Neural progenitor cell (in vitro differentiated cells): ENCODE results near the gene FAM120C. TPM values are rescaled to one million over a fixed set of nuclear protein-coding genes. Genes with fewer than 3 reads are reported as not detected.

ENCODE experiments used
- DNase-seq: peaks from one replicate; pipeline ENCODE4 v3.0.0-alpha.2; 2016; ENCODE audit warnings: low spot score
- H2AFZ ChIP-seq: fragments of 200-600 bp; sonication (generic); replicated peaks from 2 replicates; pipeline ENCODE4 v1.6.1; 2016; ENCODE audit warnings: antibody characterized with exemption
- H3F3A ChIP-seq: fragments of 200-600 bp; sonication (generic); 2 replicates; pipeline ENCODE4 v1.6.1; 2016; ENCODE audit warnings: antibody characterized with exemption, low read depth
- H3K27ac ChIP-seq: fragments of 200-600 bp; sonication (generic); 2 replicates; pipeline ENCODE4 v1.5.1; 2016; ENCODE audit warnings: mild to moderate bottlenecking
- H3K27me3 ChIP-seq: fragments of 200-600 bp; sonication (generic); 2 replicates; pipeline ENCODE4 v1.6.1; 2016; ENCODE audit warnings: mild to moderate bottlenecking, moderate library complexity
- H3K36me3 ChIP-seq: fragments of 200-600 bp; sonication (generic); 2 replicates; pipeline ENCODE4 v1.5.1; 2016
- H3K4me1 ChIP-seq: fragments of 200-600 bp; sonication (generic); 2 replicates; pipeline ENCODE4 v1.6.1; 2016; ENCODE audit warnings: mixed run types
- H3K4me2 ChIP-seq: fragments of 200-600 bp; sonication (generic); 2 replicates; pipeline ENCODE4 v1.6.1; 2016
- H3K4me3 ChIP-seq: fragments of 200-600 bp; sonication (generic); 2 replicates; pipeline ENCODE4 v1.5.1; 2016
- H3K79me2 ChIP-seq: fragments of 200-600 bp; sonication (generic); 2 replicates; pipeline ENCODE4 v1.6.1; 2016; ENCODE audit warnings: low read depth
- H3K9ac ChIP-seq: fragments of 200-600 bp; sonication (generic); 2 replicates; pipeline ENCODE4 v1.6.1; 2016
- H3K9me3 ChIP-seq: fragments of 200-600 bp; sonication (generic); 2 replicates; pipeline ENCODE4 v1.5.1; 2016; ENCODE audit warnings: low read depth
- H4K20me1 ChIP-seq: fragments of 200-600 bp; sonication (generic); 2 replicates; pipeline ENCODE4 v1.6.1; 2016; ENCODE audit warnings: low read depth
- H3K27ac Mint-ChIP-seq: 3 replicates; pipeline ENCODE4 v1.8.0; 2021; ENCODE audit warnings: mixed read lengths
- H3K27me3 Mint-ChIP-seq: 2 replicates; pipeline ENCODE4 v1.8.0; 2022; ENCODE audit warnings: low read depth, mild to moderate bottlenecking, inconsistent platforms, moderate library complexity, mixed read lengths; ENCODE audit not compliant: insufficient read depth
- H3K36me3 Mint-ChIP-seq: 3 replicates; pipeline ENCODE4 v1.8.0; 2021; ENCODE audit warnings: mixed read lengths
- H3K4me1 Mint-ChIP-seq: 3 replicates; pipeline ENCODE4 v1.8.0; 2021; ENCODE audit warnings: mixed read lengths
- H3K4me3 Mint-ChIP-seq: 3 replicates; pipeline ENCODE4 v1.8.0; 2021; ENCODE audit warnings: mild to moderate bottlenecking, moderate library complexity, mixed read lengths
- H3K9me3 Mint-ChIP-seq: 3 replicates; pipeline ENCODE4 v1.8.0; 2020; ENCODE audit warnings: mixed read lengths
- EZH2 ChIP-seq: fragments of 200-600 bp; sonication (generic); IDR thresholded peaks from 2 replicates; pipeline ENCODE4 v1.6.1; 2017; ENCODE audit warnings: antibody characterized with exemption, mild to moderate bottlenecking, moderate library complexity
- EZH2phosphoT487 ChIP-seq: fragments of 200-600 bp; sonication (generic); IDR thresholded peaks from 2 replicates; pipeline ENCODE4 v1.6.1; 2017; ENCODE audit warnings: antibody characterized with exemption
- total RNA-seq: library from RNA; depleted of rRNA; stranded (reverse); fragments of >200 nt; gene quantifications from 2 replicates; pipeline ENCODE4 v1.2.3, GENCODE V29; 2015; ENCODE audit warnings: low replicate concordance
- TF ChIP-seq, protein P1 (sequence below): fragments of 200-600 bp; sonication (generic); IDR thresholded peaks from 2 replicates; pipeline ENCODE4 v1.5.1; 2017; ENCODE audit warnings: antibody characterized with exemption, mild to moderate bottlenecking

FAM120C gene
- total RNA-seq, 1 donor from 2014 or later, result 5.1 TPM

DNA sequence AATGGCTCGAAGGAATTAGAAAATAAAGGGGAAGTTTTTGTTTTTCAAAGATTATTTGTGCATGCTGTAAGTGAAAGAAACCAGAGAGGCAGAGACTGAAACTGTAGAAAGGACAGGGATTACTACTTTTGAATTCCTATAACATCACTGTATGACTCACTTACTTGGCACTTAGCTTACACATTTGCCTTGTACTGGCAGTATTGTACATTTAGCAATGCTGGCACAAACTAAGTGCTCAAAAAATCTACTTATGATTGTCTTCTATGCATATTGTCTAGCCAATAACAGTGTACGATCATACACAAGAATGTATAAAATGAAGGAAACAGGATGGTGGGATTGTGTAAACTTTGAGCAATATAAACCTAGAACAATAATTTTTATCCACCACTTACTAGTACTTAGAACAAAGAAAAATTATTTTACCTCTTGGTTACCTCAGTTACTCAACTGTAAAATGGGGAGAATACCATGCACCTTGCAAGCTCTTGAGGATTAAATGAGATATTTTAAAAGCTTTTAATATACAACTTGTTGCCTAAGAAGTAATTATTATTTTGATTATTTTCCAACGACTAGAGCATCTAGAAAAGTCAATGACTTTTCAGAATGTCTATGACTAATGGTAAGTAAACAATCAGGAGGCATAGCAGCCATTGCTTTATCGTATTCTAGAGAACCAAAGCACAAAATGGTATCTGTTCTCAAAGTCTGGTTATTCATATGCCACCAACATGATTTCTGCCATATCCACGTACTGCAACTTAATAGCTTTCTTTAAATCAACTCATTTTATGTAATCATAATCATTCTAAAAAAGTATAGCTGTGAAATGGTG is 4.7 kb downstream of the FAM120C start:
- H3F3A ChIP-seq, result no peaks in the 10 kb centered on the region
- H3K36me3 ChIP-seq, result no peaks in the 10 kb centered on the region
- H4K20me1 ChIP-seq, result peaks cover 18% of the 10 kb centered on the region
- TF ChIP-seq EZH2phosphoT487 (no peak), EZH2 (no peak)
- TF ChIP-seq, protein P1, sequence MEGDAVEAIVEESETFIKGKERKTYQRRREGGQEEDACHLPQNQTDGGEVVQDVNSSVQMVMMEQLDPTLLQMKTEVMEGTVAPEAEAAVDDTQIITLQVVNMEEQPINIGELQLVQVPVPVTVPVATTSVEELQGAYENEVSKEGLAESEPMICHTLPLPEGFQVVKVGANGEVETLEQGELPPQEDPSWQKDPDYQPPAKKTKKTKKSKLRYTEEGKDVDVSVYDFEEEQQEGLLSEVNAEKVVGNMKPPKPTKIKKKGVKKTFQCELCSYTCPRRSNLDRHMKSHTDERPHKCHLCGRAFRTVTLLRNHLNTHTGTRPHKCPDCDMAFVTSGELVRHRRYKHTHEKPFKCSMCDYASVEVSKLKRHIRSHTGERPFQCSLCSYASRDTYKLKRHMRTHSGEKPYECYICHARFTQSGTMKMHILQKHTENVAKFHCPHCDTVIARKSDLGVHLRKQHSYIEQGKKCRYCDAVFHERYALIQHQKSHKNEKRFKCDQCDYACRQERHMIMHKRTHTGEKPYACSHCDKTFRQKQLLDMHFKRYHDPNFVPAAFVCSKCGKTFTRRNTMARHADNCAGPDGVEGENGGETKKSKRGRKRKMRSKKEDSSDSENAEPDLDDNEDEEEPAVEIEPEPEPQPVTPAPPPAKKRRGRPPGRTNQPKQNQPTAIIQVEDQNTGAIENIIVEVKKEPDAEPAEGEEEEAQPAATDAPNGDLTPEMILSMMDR, result no peak
- Mint-ChIP-seq H3K36me3 (peaks cover 14% of the 10 kb centered on the region), H3K27ac (no peak overlapping the region), H3K4me3 (no peak overlapping the region), H3K9me3 (no peaks in the 10 kb centered on the region), H3K27me3 (no peaks in the 10 kb centered on the region), H3K4me1 (peaks cover 21% of the 10 kb centered on the region)
- no peak overlapping the region for H3K4me3 ChIP-seq
- peaks cover 84% of the 10 kb centered on the region for H3K79me2 ChIP-seq
- H3K27ac ChIP-seq, result no peak overlapping the region
- H3K9me3 ChIP-seq, result no peaks in the 10 kb centered on the region
- DNase-seq, result no peak
- H3K9ac ChIP-seq, result no peak overlapping the region
- H3K4me1 ChIP-seq, result peaks cover 15% of the 10 kb centered on the region
- no peak overlapping the region for H2AFZ ChIP-seq
- no peaks in the 10 kb centered on the region for H3K27me3 ChIP-seq
- H3K4me2 ChIP-seq, result no peak overlapping the region

DNA sequence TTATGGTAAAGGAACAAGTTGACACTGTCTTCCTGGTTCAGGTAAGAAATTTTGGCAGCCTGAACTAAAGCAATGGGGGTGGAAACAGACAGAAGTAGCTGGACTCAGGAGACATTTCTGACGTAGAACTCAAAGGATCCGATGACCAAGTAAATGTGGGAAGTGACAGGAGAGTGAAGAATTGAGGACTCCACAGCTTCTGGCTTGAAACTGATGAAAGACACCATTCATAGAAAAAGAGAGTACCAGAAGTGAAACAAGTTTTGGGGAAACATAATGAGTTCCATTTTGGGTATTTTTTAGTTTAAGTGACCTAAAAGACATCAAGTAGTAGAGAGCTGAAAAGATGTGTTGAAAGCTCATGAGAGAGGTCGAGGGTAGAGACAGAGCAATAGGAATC is 5.7 kb downstream of the FAM120C start:
- TF ChIP-seq EZH2, result no peak
- TF ChIP-seq EZH2phosphoT487, result no peak
- Mint-ChIP-seq H3K36me3 (peaks cover 14% of the 10 kb centered on the region), H3K4me1 (peaks cover 21% of the 10 kb centered on the region), H3K27ac (no peak overlapping the region), H3K4me3 (no peak overlapping the region), H3K9me3 (no peaks in the 10 kb centered on the region), H3K27me3 (no peaks in the 10 kb centered on the region)
- H3K4me1 ChIP-seq, result peaks cover 15% of the 10 kb centered on the region
- H3K9ac ChIP-seq, result no peak overlapping the region
- H4K20me1 ChIP-seq, result peaks cover 18% of the 10 kb centered on the region
- H3K4me3 ChIP-seq, result no peak overlapping the region
- H3F3A ChIP-seq, result no peaks in the 10 kb centered on the region
- H3K27ac ChIP-seq, result no peak overlapping the region
- H3K9me3 ChIP-seq, result no peaks in the 10 kb centered on the region
- no peaks in the 10 kb centered on the region for H3K36me3 ChIP-seq
- no peak overlapping the region for H2AFZ ChIP-seq
- peaks cover 77% of the 10 kb centered on the region for H3K79me2 ChIP-seq
- no peaks in the 10 kb centered on the region for H3K27me3 ChIP-seq
- H3K4me2 ChIP-seq, result no peak overlapping the region
- DNase-seq, result no peak

DNA sequence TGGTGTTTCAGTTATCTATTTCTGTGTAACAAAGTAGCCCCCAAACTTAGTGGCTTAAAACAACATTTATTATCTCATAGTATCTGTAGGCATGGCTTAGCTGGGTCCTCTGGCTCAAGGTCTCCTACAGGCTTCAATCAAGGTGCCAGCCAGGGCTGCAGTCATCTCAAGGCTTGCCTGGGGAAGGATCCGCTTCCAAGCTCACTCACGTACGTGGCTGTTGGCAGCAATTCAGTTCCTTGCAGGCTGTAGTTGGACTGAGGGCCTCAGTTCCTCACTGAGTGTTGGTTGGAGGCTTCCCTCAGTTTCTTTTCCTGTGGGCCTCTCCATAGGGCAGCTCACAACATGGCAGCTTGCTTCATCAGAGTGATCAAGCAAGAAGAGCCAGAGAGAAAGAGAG is 9.3 kb downstream of the FAM120C start:
- Histone ChIP-seq H3K36me3 (no peaks in the 10 kb centered on the region), H3K27ac (no peak overlapping the region), H3K9ac (no peak overlapping the region), H3K27me3 (no peaks in the 10 kb centered on the region), H3K4me1 (no peaks in the 10 kb centered on the region), H3F3A (no peaks in the 10 kb centered on the region), H3K4me2 (no peak overlapping the region), H3K79me2 (peaks cover 42% of the 10 kb centered on the region), H2AFZ (no peak overlapping the region), H4K20me1 (no peaks in the 10 kb centered on the region), H3K4me3 (no peak overlapping the region), H3K9me3 (no peaks in the 10 kb centered on the region)
- Mint-ChIP-seq H3K27ac (no peak overlapping the region), H3K4me1 (no peaks in the 10 kb centered on the region), H3K9me3 (no peaks in the 10 kb centered on the region), H3K4me3 (no peak overlapping the region), H3K36me3 (peaks cover 14% of the 10 kb centered on the region), H3K27me3 (no peaks in the 10 kb centered on the region)
- no peak for DNase-seq
- no peak for TF ChIP-seq EZH2phosphoT487
- TF ChIP-seq, protein P1, result no peak
- no peak for TF ChIP-seq EZH2

DNA sequence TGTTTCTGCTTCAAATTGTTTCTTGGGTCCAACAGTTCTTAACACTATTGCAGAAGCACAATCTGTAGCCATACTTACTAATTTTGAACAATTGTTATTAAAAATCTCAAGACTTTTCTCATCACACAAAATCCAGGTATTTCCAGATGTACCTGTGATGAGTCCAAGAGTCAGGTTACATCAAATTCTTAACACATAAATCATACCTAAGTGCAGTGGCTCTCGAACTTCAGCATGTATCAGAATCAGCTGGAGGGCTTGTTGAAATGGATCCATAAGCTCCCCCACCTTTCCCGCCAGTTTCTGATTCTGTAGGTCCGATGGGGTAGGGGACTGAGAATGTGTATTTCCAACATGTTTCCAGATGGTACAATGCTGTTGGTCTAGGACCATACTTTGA is 10.6 kb downstream of the FAM120C start:
- TF ChIP-seq EZH2phosphoT487 (no peak), EZH2 (no peak)
- TF ChIP-seq, protein P1, result no peak
- Histone ChIP-seq H3F3A (no peaks in the 10 kb centered on the region), H3K4me3 (no peak overlapping the region), H3K9ac (no peak overlapping the region), H2AFZ (no peak overlapping the region), H4K20me1 (no peaks in the 10 kb centered on the region), H3K9me3 (no peaks in the 10 kb centered on the region), H3K27me3 (no peaks in the 10 kb centered on the region), H3K27ac (no peak overlapping the region), H3K4me2 (no peak overlapping the region), H3K36me3 (no peaks in the 10 kb centered on the region), H3K79me2 (peaks cover 30% of the 10 kb centered on the region), H3K4me1 (no peaks in the 10 kb centered on the region)
- Mint-ChIP-seq H3K27ac (no peak overlapping the region), H3K4me3 (no peak overlapping the region), H3K4me1 (no peaks in the 10 kb centered on the region), H3K9me3 (no peaks in the 10 kb centered on the region), H3K27me3 (no peaks in the 10 kb centered on the region), H3K36me3 (peaks cover 14% of the 10 kb centered on the region)
- DNase-seq, result no peak
